ENCODE measurements around the gene SPON2.

The SPON2 gene

GRCh38 chr4:1179089-1179441, 6.7 kb upstream of the SPON2 start:
- TF ChIP-seq YY1 (IDR thresholded peaks at IDR 0.05; ENCODE audit: insufficient read depth, insufficient read length) (no peak), SUZ12 (IDR thresholded peaks at IDR 0.05; ENCODE audit: extremely low read depth, insufficient read depth, insufficient read length) (no peak), ZNF274 (IDR thresholded peaks at IDR 0.05; ENCODE audit: low read depth, low read length) (no peak)
- Histone ChIP-seq H3K9me3 (ENCODE audit: insufficient read depth, low read length) (peaks cover 31% of the 10 kb centered on the region), H3K36me3 (ENCODE audit: insufficient read depth, insufficient read length, low read length) (no peaks in the 10 kb centered on the region), H3K4me1 (ENCODE audit: insufficient read depth, insufficient read length) (peaks cover 14% of the 10 kb centered on the region), H3K4me3 (ENCODE audit: insufficient read length, low read depth) (no peak overlapping the region), H3K9ac (ENCODE audit: insufficient read length, low read depth) (peak overlapping the region; percentile 15), H3K27me3 (ENCODE audit: insufficient read depth, insufficient read length) (no peaks in the 10 kb centered on the region)
- DNase-seq (ENCODE audit: low read depth, low spot score): no peak

- Histone ChIP-seq H3K4me3 (ENCODE audit: insufficient read length, low read depth) (no peak overlapping the region), H3K36me3 (ENCODE audit: insufficient read depth, insufficient read length, low read length) (no peaks in the 10 kb centered on the region), H3K27me3 (ENCODE audit: insufficient read depth, insufficient read length) (no peaks in the 10 kb centered on the region), H3K9ac (ENCODE audit: insufficient read length, low read depth) (peak overlapping the region; percentile 15), H3K4me1 (ENCODE audit: insufficient read depth, insufficient read length) (peaks cover 18% of the 10 kb centered on the region), H3K9me3 (ENCODE audit: insufficient read depth, low read length) (peaks cover 31% of the 10 kb centered on the region)
- DNase-seq (ENCODE audit: low read depth, low spot score): no peak
- TF ChIP-seq SUZ12 (IDR thresholded peaks at IDR 0.05; ENCODE audit: extremely low read depth, insufficient read depth, insufficient read length): no peak
- no peak for TF ChIP-seq ZNF274 (IDR thresholded peaks at IDR 0.05; ENCODE audit: low read depth, low read length)
These were observed 6.1 kb upstream of the SPON2 start for GRCh38 chr4:1178300-1179088.

GRCh38 chr4:1177274-1178141, 5.1 kb upstream of the SPON2 start:
- Histone ChIP-seq H3K4me3 (ENCODE audit: insufficient read length, low read depth) (no peak overlapping the region), H3K9ac (ENCODE audit: insufficient read length, low read depth) (peak overlapping the region; percentile 34), H3K4me1 (ENCODE audit: insufficient read depth, insufficient read length) (peaks cover 22% of the 10 kb centered on the region), H3K9me3 (ENCODE audit: insufficient read depth, low read length) (peaks cover 28% of the 10 kb centered on the region), H3K27me3 (ENCODE audit: insufficient read depth, insufficient read length) (no peaks in the 10 kb centered on the region), H3K36me3 (ENCODE audit: insufficient read depth, insufficient read length, low read length) (no peaks in the 10 kb centered on the region)
- DNase-seq (ENCODE audit: low read depth, low spot score): no peak
- TF ChIP-seq ZNF274 (IDR thresholded peaks at IDR 0.05; ENCODE audit: low read depth, low read length) (no peak), YY1 (IDR thresholded peaks at IDR 0.05; ENCODE audit: insufficient read depth, insufficient read length) (no peak), SUZ12 (IDR thresholded peaks at IDR 0.05; ENCODE audit: extremely low read depth, insufficient read depth, insufficient read length) (no peak)

- TF ChIP-seq SUZ12 (IDR thresholded peaks at IDR 0.05; ENCODE audit: extremely low read depth, insufficient read depth, insufficient read length): no peak
- TF ChIP-seq YY1 (IDR thresholded peaks at IDR 0.05; ENCODE audit: insufficient read depth, insufficient read length): no peak
- TF ChIP-seq ZNF274 (IDR thresholded peaks at IDR 0.05; ENCODE audit: low read depth, low read length): no peak
- Histone ChIP-seq H3K9ac (ENCODE audit: insufficient read length, low read depth) (no peak overlapping the region), H3K36me3 (ENCODE audit: insufficient read depth, insufficient read length, low read length) (no peaks in the 10 kb centered on the region), H3K4me3 (ENCODE audit: insufficient read length, low read depth) (no peak overlapping the region), H3K27me3 (ENCODE audit: insufficient read depth, insufficient read length) (peaks cover 7% of the 10 kb centered on the region), H3K4me1 (ENCODE audit: insufficient read depth, insufficient read length) (peaks cover 22% of the 10 kb centered on the region), H3K9me3 (ENCODE audit: insufficient read depth, low read length) (peaks cover 22% of the 10 kb centered on the region)
- DNase-seq (ENCODE audit: low read depth, low spot score): no peak
These were observed 4.3 kb upstream of the SPON2 start for GRCh38 chr4:1176398-1177273.

- no peak for TF ChIP-seq YY1 (IDR thresholded peaks at IDR 0.05; ENCODE audit: insufficient read depth, insufficient read length)
- no peak for TF ChIP-seq SUZ12 (IDR thresholded peaks at IDR 0.05; ENCODE audit: extremely low read depth, insufficient read depth, insufficient read length)
- no peak for TF ChIP-seq ZNF274 (IDR thresholded peaks at IDR 0.05; ENCODE audit: low read depth, low read length)
- Histone ChIP-seq H3K27me3 (ENCODE audit: insufficient read depth, insufficient read length) (peaks cover 16% of the 10 kb centered on the region), H3K4me1 (ENCODE audit: insufficient read depth, insufficient read length) (peaks cover 24% of the 10 kb centered on the region), H3K4me3 (ENCODE audit: insufficient read length, low read depth) (no peak overlapping the region), H3K36me3 (ENCODE audit: insufficient read depth, insufficient read length, low read length) (peaks cover 2% of the 10 kb centered on the region), H3K9me3 (ENCODE audit: insufficient read depth, low read length) (peaks cover 13% of the 10 kb centered on the region), H3K9ac (ENCODE audit: insufficient read length, low read depth) (no peak overlapping the region)
- no peak for DNase-seq (ENCODE audit: low read depth, low spot score)
These were observed 3.3 kb upstream of the SPON2 start for GRCh38 chr4:1175635-1176229.

- H3K27me3 ChIP-seq (ENCODE audit: insufficient read depth, insufficient read length): peaks cover 22% of the 10 kb centered on the region
- no peak for DNase-seq (ENCODE audit: low read depth, low spot score)
- no peak overlapping the region for H3K9ac ChIP-seq (ENCODE audit: insufficient read length, low read depth)
- peaks cover 8% of the 10 kb centered on the region for H3K36me3 ChIP-seq (ENCODE audit: insufficient read depth, insufficient read length, low read length)
- peaks cover 6% of the 10 kb centered on the region for H3K9me3 ChIP-seq (ENCODE audit: insufficient read depth, low read length)
- H3K4me1 ChIP-seq (ENCODE audit: insufficient read depth, insufficient read length): peaks cover 28% of the 10 kb centered on the region
- H3K4me3 ChIP-seq (ENCODE audit: insufficient read length, low read depth): no peak overlapping the region
- no peak for TF ChIP-seq SUZ12 (IDR thresholded peaks at IDR 0.05; ENCODE audit: extremely low read depth, insufficient read depth, insufficient read length)
- no peak for TF ChIP-seq YY1 (IDR thresholded peaks at IDR 0.05; ENCODE audit: insufficient read depth, insufficient read length)
- TF ChIP-seq ZNF274 (IDR thresholded peaks at IDR 0.05; ENCODE audit: low read depth, low read length): no peak
These were observed 2.7 kb upstream of the SPON2 start for GRCh38 chr4:1174941-1175634.
